ENCODE results near the gene NR2C1.

NR2C1 gene

DNA sequence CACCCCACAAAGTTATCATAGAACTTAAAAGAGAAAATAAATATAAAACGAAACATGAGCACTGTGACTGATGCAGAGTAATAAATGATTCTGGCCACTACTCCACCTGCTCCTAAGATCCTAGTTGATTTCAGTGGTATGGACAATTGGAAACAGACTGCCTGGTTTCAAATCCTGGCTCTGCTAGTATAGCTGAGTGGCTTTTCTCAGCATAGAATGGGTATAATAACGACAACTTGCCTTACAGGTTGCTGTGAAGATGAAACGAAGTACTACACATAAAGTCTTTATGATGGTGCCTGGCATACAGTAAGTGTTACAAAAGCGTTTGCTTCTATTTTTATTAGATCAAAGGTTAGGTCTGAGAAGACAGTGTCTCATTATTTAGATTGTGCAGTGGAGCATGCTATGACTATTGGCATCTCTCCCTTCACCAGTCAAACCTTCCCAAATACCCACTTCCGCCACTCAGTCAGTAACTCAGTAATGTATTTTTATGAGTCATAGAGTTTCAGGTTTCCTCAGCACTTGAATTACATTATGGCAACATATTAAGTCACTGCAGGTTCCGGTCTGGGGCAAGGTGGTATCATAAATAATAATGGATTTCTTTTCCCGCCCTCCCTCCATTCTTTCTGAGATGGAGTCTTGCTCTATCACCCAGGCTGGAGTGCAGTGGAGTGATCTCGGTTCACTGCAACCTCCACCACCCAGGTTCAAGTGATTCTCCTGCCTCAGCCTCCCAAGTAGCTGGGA lies 29.7 kb upstream of the NR2C1 start (continued):
- TF ChIP-seq, protein P1, sequence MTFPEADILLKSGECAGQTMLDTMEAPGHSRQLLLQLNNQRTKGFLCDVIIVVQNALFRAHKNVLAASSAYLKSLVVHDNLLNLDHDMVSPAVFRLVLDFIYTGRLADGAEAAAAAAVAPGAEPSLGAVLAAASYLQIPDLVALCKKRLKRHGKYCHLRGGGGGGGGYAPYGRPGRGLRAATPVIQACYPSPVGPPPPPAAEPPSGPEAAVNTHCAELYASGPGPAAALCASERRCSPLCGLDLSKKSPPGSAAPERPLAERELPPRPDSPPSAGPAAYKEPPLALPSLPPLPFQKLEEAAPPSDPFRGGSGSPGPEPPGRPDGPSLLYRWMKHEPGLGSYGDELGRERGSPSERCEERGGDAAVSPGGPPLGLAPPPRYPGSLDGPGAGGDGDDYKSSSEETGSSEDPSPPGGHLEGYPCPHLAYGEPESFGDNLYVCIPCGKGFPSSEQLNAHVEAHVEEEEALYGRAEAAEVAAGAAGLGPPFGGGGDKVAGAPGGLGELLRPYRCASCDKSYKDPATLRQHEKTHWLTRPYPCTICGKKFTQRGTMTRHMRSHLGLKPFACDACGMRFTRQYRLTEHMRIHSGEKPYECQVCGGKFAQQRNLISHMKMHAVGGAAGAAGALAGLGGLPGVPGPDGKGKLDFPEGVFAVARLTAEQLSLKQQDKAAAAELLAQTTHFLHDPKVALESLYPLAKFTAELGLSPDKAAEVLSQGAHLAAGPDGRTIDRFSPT (tag by site-specific recombination; IDR thresholded peaks at IDR 0.05) = peak; percentile 94
- TF ChIP-seq ZBTB48 (tag by site-specific recombination; IDR thresholded peaks at IDR 0.05) (no peak), ZNF777 (tag by site-specific recombination; IDR thresholded peaks at IDR 0.05; ENCODE audit: borderline replicate concordance) (no peak), ZNF629 (tag by site-specific recombination; IDR thresholded peaks at IDR 0.05) (peak; percentile 97), ZNF48 (tag by site-specific recombination; IDR thresholded peaks at IDR 0.05) (no peak), IKZF3 (tag by site-specific recombination; IDR thresholded peaks at IDR 0.05) (peak; percentile 94), ZNF747 (tag by site-specific recombination; IDR thresholded peaks at IDR 0.05) (no peak), SETDB1 (IDR thresholded peaks at IDR 0.05; ENCODE audit: insufficient read length, low read length) (no peak), ZNF416 (tag by site-specific recombination; IDR thresholded peaks at IDR 0.05) (no peak), KLF9 (tag by site-specific recombination; IDR thresholded peaks at IDR 0.05; ENCODE audit: low read depth) (no peak), ZEB2 (tag by site-specific recombination; IDR thresholded peaks at IDR 0.05) (peak; percentile 98), ZNF311 (tag by site-specific recombination; IDR thresholded peaks at IDR 0.05; ENCODE audit: borderline replicate concordance) (no peak), KLF1 (tag by site-specific recombination; IDR thresholded peaks at IDR 0.05) (peak; percentile 36; the same call in 1 of the 2 replicates), ZSCAN23 (tag by site-specific recombination; IDR thresholded peaks at IDR 0.05) (peak; percentile 59; the same call in 1 of the 2 replicates), ZNF776 (tag by site-specific recombination; IDR thresholded peaks at IDR 0.05; ENCODE audit: borderline replicate concordance) (no peak), ZNF184 (tag by site-specific recombination; IDR thresholded peaks at IDR 0.05) (no peak), ZNF140 (tag by site-specific recombination; IDR thresholded peaks at IDR 0.05) (no peak), ZNF785 (tag by site-specific recombination; IDR thresholded peaks at IDR 0.05) (no peak)
- TF ChIP-seq, protein P2, sequence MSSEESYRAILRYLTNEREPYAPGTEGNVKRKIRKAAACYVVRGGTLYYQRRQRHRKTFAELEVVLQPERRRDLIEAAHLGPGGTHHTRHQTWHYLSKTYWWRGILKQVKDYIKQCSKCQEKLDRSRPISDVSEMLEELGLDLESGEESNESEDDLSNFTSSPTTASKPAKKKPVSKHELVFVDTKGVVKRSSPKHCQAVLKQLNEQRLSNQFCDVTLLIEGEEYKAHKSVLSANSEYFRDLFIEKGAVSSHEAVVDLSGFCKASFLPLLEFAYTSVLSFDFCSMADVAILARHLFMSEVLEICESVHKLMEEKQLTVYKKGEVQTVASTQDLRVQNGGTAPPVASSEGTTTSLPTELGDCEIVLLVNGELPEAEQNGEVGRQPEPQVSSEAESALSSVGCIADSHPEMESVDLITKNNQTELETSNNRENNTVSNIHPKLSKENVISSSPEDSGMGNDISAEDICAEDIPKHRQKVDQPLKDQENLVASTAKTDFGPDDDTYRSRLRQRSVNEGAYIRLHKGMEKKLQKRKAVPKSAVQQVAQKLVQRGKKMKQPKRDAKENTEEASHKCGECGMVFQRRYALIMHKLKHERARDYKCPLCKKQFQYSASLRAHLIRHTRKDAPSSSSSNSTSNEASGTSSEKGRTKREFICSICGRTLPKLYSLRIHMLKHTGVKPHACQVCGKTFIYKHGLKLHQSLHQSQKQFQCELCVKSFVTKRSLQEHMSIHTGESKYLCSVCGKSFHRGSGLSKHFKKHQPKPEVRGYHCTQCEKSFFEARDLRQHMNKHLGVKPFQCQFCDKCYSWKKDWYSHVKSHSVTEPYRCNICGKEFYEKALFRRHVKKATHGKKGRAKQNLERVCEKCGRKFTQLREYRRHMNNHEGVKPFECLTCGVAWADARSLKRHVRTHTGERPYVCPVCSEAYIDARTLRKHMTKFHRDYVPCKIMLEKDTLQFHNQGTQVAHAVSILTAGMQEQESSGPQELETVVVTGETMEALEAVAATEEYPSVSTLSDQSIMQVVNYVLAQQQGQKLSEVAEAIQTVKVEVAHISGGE (tag by site-specific recombination; conservative IDR thresholded peaks at IDR 0.05; ENCODE audit: low read depth) = no peak; the same call in 1 of the 2 replicates
- TF ChIP-seq, protein P3, sequence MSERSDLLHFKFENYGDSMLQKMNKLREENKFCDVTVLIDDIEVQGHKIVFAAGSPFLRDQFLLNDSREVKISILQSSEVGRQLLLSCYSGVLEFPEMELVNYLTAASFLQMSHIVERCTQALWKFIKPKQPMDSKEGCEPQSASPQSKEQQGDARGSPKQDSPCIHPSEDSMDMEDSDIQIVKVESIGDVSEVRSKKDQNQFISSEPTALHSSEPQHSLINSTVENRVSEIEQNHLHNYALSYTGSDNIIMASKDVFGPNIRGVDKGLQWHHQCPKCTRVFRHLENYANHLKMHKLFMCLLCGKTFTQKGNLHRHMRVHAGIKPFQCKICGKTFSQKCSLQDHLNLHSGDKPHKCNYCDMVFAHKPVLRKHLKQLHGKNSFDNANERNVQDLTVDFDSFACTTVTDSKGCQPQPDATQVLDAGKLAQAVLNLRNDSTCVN (tag by site-specific recombination; optimal IDR thresholded peaks at IDR 0.05) = no peak
- TF ChIP-seq, protein P4, sequence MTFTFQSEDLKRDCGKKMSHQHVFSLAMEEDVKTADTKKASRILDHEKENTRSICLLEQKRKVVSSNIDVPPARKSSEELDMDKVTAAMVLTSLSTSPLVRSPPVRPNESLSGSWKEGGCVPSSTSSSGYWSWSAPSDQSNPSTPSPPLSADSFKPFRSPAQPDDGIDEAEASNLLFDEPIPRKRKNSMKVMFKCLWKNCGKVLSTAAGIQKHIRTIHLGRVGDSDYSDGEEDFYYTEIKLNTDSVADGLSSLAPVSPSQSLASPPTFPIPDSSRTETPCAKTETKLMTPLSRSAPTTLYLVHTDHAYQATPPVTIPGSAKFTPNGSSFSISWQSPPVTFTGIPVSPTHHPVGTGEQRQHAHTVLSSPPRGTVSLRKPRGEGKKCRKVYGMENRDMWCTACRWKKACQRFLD (tag by site-specific recombination; IDR thresholded peaks at IDR 0.05) = no peak
- TF ChIP-seq, protein P5, sequence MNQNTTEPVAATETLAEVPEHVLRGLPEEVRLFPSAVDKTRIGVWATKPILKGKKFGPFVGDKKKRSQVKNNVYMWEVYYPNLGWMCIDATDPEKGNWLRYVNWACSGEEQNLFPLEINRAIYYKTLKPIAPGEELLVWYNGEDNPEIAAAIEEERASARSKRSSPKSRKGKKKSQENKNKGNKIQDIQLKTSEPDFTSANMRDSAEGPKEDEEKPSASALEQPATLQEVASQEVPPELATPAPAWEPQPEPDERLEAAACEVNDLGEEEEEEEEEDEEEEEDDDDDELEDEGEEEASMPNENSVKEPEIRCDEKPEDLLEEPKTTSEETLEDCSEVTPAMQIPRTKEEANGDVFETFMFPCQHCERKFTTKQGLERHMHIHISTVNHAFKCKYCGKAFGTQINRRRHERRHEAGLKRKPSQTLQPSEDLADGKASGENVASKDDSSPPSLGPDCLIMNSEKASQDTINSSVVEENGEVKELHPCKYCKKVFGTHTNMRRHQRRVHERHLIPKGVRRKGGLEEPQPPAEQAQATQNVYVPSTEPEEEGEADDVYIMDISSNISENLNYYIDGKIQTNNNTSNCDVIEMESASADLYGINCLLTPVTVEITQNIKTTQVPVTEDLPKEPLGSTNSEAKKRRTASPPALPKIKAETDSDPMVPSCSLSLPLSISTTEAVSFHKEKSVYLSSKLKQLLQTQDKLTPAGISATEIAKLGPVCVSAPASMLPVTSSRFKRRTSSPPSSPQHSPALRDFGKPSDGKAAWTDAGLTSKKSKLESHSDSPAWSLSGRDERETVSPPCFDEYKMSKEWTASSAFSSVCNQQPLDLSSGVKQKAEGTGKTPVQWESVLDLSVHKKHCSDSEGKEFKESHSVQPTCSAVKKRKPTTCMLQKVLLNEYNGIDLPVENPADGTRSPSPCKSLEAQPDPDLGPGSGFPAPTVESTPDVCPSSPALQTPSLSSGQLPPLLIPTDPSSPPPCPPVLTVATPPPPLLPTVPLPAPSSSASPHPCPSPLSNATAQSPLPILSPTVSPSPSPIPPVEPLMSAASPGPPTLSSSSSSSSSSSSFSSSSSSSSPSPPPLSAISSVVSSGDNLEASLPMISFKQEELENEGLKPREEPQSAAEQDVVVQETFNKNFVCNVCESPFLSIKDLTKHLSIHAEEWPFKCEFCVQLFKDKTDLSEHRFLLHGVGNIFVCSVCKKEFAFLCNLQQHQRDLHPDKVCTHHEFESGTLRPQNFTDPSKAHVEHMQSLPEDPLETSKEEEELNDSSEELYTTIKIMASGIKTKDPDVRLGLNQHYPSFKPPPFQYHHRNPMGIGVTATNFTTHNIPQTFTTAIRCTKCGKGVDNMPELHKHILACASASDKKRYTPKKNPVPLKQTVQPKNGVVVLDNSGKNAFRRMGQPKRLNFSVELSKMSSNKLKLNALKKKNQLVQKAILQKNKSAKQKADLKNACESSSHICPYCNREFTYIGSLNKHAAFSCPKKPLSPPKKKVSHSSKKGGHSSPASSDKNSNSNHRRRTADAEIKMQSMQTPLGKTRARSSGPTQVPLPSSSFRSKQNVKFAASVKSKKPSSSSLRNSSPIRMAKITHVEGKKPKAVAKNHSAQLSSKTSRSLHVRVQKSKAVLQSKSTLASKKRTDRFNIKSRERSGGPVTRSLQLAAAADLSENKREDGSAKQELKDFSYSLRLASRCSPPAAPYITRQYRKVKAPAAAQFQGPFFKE (tag by site-specific recombination; IDR thresholded peaks at IDR 0.05; ENCODE audit: borderline replicate concordance) = no peak
- TF ChIP-seq, protein P6, sequence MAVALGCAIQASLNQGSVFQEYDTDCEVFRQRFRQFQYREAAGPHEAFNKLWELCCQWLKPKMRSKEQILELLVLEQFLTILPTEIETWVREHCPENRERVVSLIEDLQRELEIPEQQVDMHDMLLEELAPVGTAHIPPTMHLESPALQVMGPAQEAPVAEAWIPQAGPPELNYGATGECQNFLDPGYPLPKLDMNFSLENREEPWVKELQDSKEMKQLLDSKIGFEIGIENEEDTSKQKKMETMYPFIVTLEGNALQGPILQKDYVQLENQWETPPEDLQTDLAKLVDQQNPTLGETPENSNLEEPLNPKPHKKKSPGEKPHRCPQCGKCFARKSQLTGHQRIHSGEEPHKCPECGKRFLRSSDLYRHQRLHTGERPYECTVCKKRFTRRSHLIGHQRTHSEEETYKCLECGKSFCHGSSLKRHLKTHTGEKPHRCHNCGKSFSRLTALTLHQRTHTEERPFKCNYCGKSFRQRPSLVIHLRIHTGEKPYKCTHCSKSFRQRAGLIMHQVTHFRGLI (tag by site-specific recombination; IDR thresholded peaks at IDR 0.05) = peak; percentile 56; the same call in 1 of the 2 replicates

All from HEK293 (cell line).